Caki2 (cell line): ENCODE data around the gene PAPLN. TPM values are rescaled to one million over a fixed set of nuclear protein-coding genes. Genes with fewer than 3 reads are reported as not detected.

Source experiments
- DNase-seq: peaks from one replicate; pipeline ENCODE4 v3.0.0-alpha.2; 2015; ENCODE audit warnings: low read depth
- in situ Hi-C: cut with HindIII; loops from 2 replicates; pipeline ENCODE4 v1.10.0; 2016; ENCODE audit warnings: low sequenced_read_pairs, low pct_unique_long_range_greater_than_20kb, mixed read lengths
- total RNA-seq: library from RNA; depleted of rRNA; stranded (reverse); fragments of >200 nt; shearing (Covaris generic); gene quantifications from 2 replicates; pipeline ENCODE4 v1.2.3, GENCODE V29; 2014; ENCODE audit warnings: low replicate concordance

Gene PAPLN
- total RNA-seq, 1 experiment from 2014 or later, result 21.2 TPM

- in situ Hi-C loops, result no loop called here
- DNase-seq, result no peak
Observed at GRCh38 chr14:73223049-73223448, 14.3 kb upstream of the PAPLN start.

- DNase-seq, result no peak
- in situ Hi-C loops, result no loop called here
Observed at GRCh38 chr14:73225496-73225895, 11.8 kb upstream of the PAPLN start.

GRCh38 chr14:73227812-73228781 lies 9.2 kb upstream of the PAPLN start:
- peak; percentile 98 for DNase-seq
- in situ Hi-C loops, result no loop called here

GRCh38 chr14:73230051-73230450 lies 7.3 kb upstream of the PAPLN start:
- no peak for DNase-seq
- in situ Hi-C loops, result no loop called here

- no peak for DNase-seq
- in situ Hi-C loops, result no loop called here
Observed at GRCh38 chr14:73231981-73232851, 5.1 kb upstream of the PAPLN start.

- no peak for DNase-seq
- in situ Hi-C loops, result no loop called here
Observed at GRCh38 chr14:73232984-73233383, 4.3 kb upstream of the PAPLN start.

GRCh38 chr14:73233564-73233963 lies 3.7 kb upstream of the PAPLN start:
- in situ Hi-C loops, result no loop called here
- no peak for DNase-seq

GRCh38 chr14:73234029-73234428 lies 3.3 kb upstream of the PAPLN start:
- in situ Hi-C loops, result no loop called here
- DNase-seq, result no peak

- DNase-seq, result no peak
- in situ Hi-C loops, result no loop called here
Observed at GRCh38 chr14:73234586-73235394, 2.5 kb upstream of the PAPLN start.

- no peak for DNase-seq
- in situ Hi-C loops, result no loop called here
Observed at GRCh38 chr14:73235531-73236155, 1.7 kb upstream of the PAPLN start.

GRCh38 chr14:73236157-73236556 lies 1.1 kb upstream of the PAPLN start:
- in situ Hi-C loops, result no loop called here
- DNase-seq, result no peak

- in situ Hi-C loops, result no loop called here
- no peak for DNase-seq
Observed at GRCh38 chr14:73236752-73237218, 521 bp upstream of the PAPLN start.

- DNase-seq, result no peak
- in situ Hi-C loops, result no loop called here
Observed at GRCh38 chr14:73237786-73238423, 599 bp downstream of the PAPLN start.

GRCh38 chr14:73238424-73238852 lies 1.1 kb downstream of the PAPLN start:
- peak; percentile 70 for DNase-seq

GRCh38 chr14:73238941-73239340 lies 1.6 kb downstream of the PAPLN start:
- no peak for DNase-seq
- in situ Hi-C loops, result no loop called here

More at GRCh38 chr14:73238424-73238852, 1.1 kb downstream of the PAPLN start:
- in situ Hi-C loops, result no loop called here

GRCh38 chr14:73239393-73240241 lies 2.3 kb downstream of the PAPLN start:
- DNase-seq, result no peak

More at GRCh38 chr14:73239393-73240241, 2.3 kb downstream of the PAPLN start:
- in situ Hi-C loops, result no loop called here
